HCT116 (cell line): Measurements from ENCODE around the gene ACP3. TPM values are rescaled to one million over a fixed set of nuclear protein-coding genes. Genes with fewer than 3 reads are reported as not detected.
"Not testable (repeated sequence)": the region's sequence is repeated elsewhere in the genome, so short reads cannot be mapped to it uniquely, and the experiment has no call there.

Source experiments
- ATAC-seq: fragments of 200-7000 bp; cut with Tn5 transposase; 2 replicates; pipeline ENCODE4 v1.9.1; 2020; ENCODE audit warnings: mild to moderate bottlenecking, moderate library complexity
- BruUV-seq: library from RNA; stranded (reverse); fragments of 400-500 nt; replicated peaks from 2 replicates; lab custom pipeline; 2021; lab: Mats Ljungman, UMichigan
- CTCF ChIA-PET: fragments of 300-600 bp; sonication (Branson Sonifier 250); formaldehyde crosslinking; loops from one replicate; lab custom pipeline; 2021; ENCODE audit warnings: antibody characterized with exemption; lab: Charles Lee
- POLR2A ChIA-PET: fragments of 300-600, 350-600 bp; sonication (Branson Sonifier 250); formaldehyde crosslinking; loops from one replicate; lab custom pipeline; 2021; ENCODE audit warnings: antibody characterized with exemption; lab: Charles Lee
- RAD21 ChIA-PET, 2 experiments: fragments of 300-600 bp; sonication (Branson Sonifier 250); formaldehyde crosslinking; loops; one replicate each; lab custom pipeline; 2023; ENCODE audit warnings: low total read pairs in 2 of 2; ENCODE audit not compliant: uncharacterized antibody in 2 of 2, unreplicated experiment in 2 of 2, low non-redundant PET in 1 of 2; lab: Charles Lee
- DNase-seq: peaks from one replicate; pipeline ENCODE4 v3.0.0-alpha.2; 2010; ENCODE audit warnings: low read depth, low spot score
- H2AFZ ChIP-seq: fragments of 200-600 bp; shearing (Covaris generic), sonication (generic); 2 replicates; pipeline ENCODE4 v1.6.1; 2017; ENCODE audit warnings: low read depth, mixed run types, mixed read lengths, antibody characterized with exemption, low read length; ENCODE audit not compliant: poor library complexity, severe bottlenecking
- H3K27ac ChIP-seq: 2 replicates; pipeline ENCODE4 v1.5.1; 2012; ENCODE audit warnings: low read depth, low read length
- H3K27me3 ChIP-seq: fragments of 200-600 bp; sonication (generic); 2 replicates; pipeline ENCODE4 v1.6.1; 2016; ENCODE audit warnings: mixed run types, low read length, mixed read lengths; ENCODE audit not compliant: insufficient read depth
- H3K36me3 ChIP-seq, 2 experiments: fragments of 200-500 bp in 1 of 2; fragments of 200-600 bp in 1 of 2; sonication (Bioruptor generic) in 1 of 2; sonication (generic) in 1 of 2; 2 replicates each; pipeline versions ENCODE4 v1.5.1 to v1.6.1; 2014 to 2016; ENCODE audit warnings: low read length in 2 of 2, inconsistent platforms in 1 of 2, mixed read lengths in 1 of 2, mixed run types in 1 of 2; ENCODE audit not compliant: insufficient read depth in 2 of 2, control insufficient read depth in 1 of 2
- H3K4me1 ChIP-seq, 2 experiments: fragments of 200-600 bp in 1 of 2; sonication (generic) in 1 of 2; 2 replicates each; pipeline versions ENCODE4 v1.5.1 to v1.6.1; 2012 to 2017; ENCODE audit warnings: low read length in 2 of 2, inconsistent platforms in 1 of 2, mild to moderate bottlenecking in 1 of 2, mixed read lengths in 1 of 2, mixed run types in 1 of 2, moderate library complexity in 1 of 2; ENCODE audit not compliant: insufficient read depth in 2 of 2, control insufficient read depth in 1 of 2
- H3K4me2 ChIP-seq: fragments of 200-600 bp; sonication (generic); 2 replicates; pipeline ENCODE4 v1.6.1; 2017; ENCODE audit warnings: mixed run types, low read length, mixed read lengths
- H3K4me3 ChIP-seq, 2 experiments: fragments of 200-600 bp in 1 of 2; sonication (generic) in 1 of 2; replicated peaks in 1 of 2; 2 replicates each; pipeline ENCODE4 v1.5.1; 2011 to 2016; ENCODE audit warnings: low read length in 2 of 2, control low read depth in 1 of 2, low read depth in 1 of 2, mild to moderate bottlenecking in 1 of 2, mixed read lengths in 1 of 2, mixed run types in 1 of 2
- H3K79me2 ChIP-seq: fragments of 200-600 bp; sonication (generic); 2 replicates; pipeline ENCODE4 v1.6.1; 2017; ENCODE audit warnings: mild to moderate bottlenecking, mixed run types, low read length, moderate library complexity, mixed read lengths; ENCODE audit not compliant: insufficient read depth
- H3K9ac ChIP-seq: fragments of 200-600 bp; sonication (generic); 2 replicates; pipeline ENCODE4 v1.6.1; 2016; ENCODE audit warnings: low read length, mixed read lengths
- H3K9me2 ChIP-seq: fragments of 200-600 bp; sonication (generic), shearing (Covaris generic); 2 replicates; pipeline ENCODE4 v1.6.1; 2017; ENCODE audit warnings: mixed run types, mild to moderate bottlenecking, moderate library complexity; ENCODE audit not compliant: insufficient read depth
- H3K9me3 ChIP-seq, 2 experiments: fragments of 200-500 bp in 1 of 2; fragments of 200-600 bp in 1 of 2; sonication (Bioruptor generic) in 1 of 2; sonication (generic) in 1 of 2; 2 replicates each; pipeline ENCODE4 v1.6.1; 2014 to 2017; ENCODE audit warnings: low read length in 2 of 2, mixed read lengths in 2 of 2, inconsistent platforms in 1 of 2, low read depth in 1 of 2, mild to moderate bottlenecking in 1 of 2, mixed run types in 1 of 2, moderate library complexity in 1 of 2; ENCODE audit not compliant: control insufficient read depth in 1 of 2, insufficient read depth in 1 of 2
- H4K20me1 ChIP-seq: fragments of 200-600 bp; sonication (generic), shearing (Covaris generic); 2 replicates; pipeline ENCODE4 v1.6.1; 2017; ENCODE audit warnings: mixed run types, mild to moderate bottlenecking, moderate library complexity; ENCODE audit not compliant: insufficient read depth
- ATF3 ChIP-seq: IDR thresholded peaks from 2 replicates; pipeline ENCODE4 v1.6.1; 2012
- CEBPB ChIP-seq: IDR thresholded peaks from 2 replicates; pipeline ENCODE4 v1.6.1; 2012; ENCODE audit warnings: low read depth
- EZH2 ChIP-seq: fragments of 200-600 bp; sonication (generic); IDR thresholded peaks from 2 replicates; pipeline ENCODE4 v1.6.1; 2017; ENCODE audit warnings: antibody characterized with exemption, mixed run types
- EZH2phosphoT487 ChIP-seq: fragments of 200-600 bp; IDR thresholded peaks from 2 replicates; pipeline ENCODE4 v1.6.1; 2018; ENCODE audit warnings: antibody characterized with exemption, borderline replicate concordance
- FOSL1 ChIP-seq: IDR thresholded peaks from 2 replicates; pipeline ENCODE4 v1.6.1; 2012; ENCODE audit warnings: low read depth
- JUND ChIP-seq: IDR thresholded peaks from 2 replicates; pipeline ENCODE4 v1.6.1; 2012
- POLR2AphosphoS5 ChIP-seq: IDR thresholded peaks from 2 replicates; pipeline ENCODE4 v1.6.1; 2011; ENCODE audit warnings: mild to moderate bottlenecking, low read depth, low read length, moderate library complexity
- RAD21 ChIP-seq: IDR thresholded peaks from 2 replicates; pipeline ENCODE4 v1.6.1; 2012; ENCODE audit warnings: low read depth, mild to moderate bottlenecking
- SIN3A ChIP-seq: IDR thresholded peaks from 2 replicates; pipeline ENCODE4 v1.6.1; 2012; ENCODE audit warnings: low read depth
- SRF ChIP-seq: IDR thresholded peaks from 2 replicates; pipeline ENCODE4 v1.6.1; 2012; ENCODE audit warnings: low read depth
- intact Hi-C: fragments of 100-400 bp; cut with micrococcal nuclease; formaldehyde crosslinking; loops from 2 replicates; pipeline ENCODE4 v1.10.0; 2022
- total RNA-seq: library from RNA; stranded (reverse); gene quantifications from one replicate; pipeline ENCODE4 v1.2.1, GENCODE V29; 2021; ENCODE audit not compliant: unreplicated experiment
- TF ChIP-seq, protein P1 (sequence below): IDR thresholded peaks from 2 replicates; pipeline ENCODE4 v1.6.1; 2012; ENCODE audit warnings: low read depth

Gene ACP3
- total RNA-seq, 1 experiment from 2014 or later = 0.79 TPM

- Histone ChIP-seq H3K9me3 (no peaks in the 10 kb centered on the region), H2AFZ (no peak overlapping the region), H3K36me3 (no peaks in the 10 kb centered on the region), H4K20me1 (no peaks in the 10 kb centered on the region), H3K9me2 (no peaks in the 10 kb centered on the region), H3K4me2 (no peak overlapping the region), H3K79me2 (no peaks in the 10 kb centered on the region), H3K27ac (no peak overlapping the region), H3K4me3 (no peak overlapping the region), H3K4me1 (no peaks in the 10 kb centered on the region), H3K27me3 (no peaks in the 10 kb centered on the region), H3K9ac (no peak overlapping the region)
- RAD21 ChIA-PET = no interaction called here
- intact Hi-C loops = no loop called here
- POLR2A ChIA-PET = no interaction called here
- TF ChIP-seq CEBPB (no peak), SRF (no peak), EZH2 (no peak), POLR2AphosphoS5 (no peak), SIN3A (no peak), RAD21 (no peak), JUND (no peak), FOSL1 (no peak), ATF3 (no peak), EZH2phosphoT487 (no peak)
- TF ChIP-seq, protein P1, sequence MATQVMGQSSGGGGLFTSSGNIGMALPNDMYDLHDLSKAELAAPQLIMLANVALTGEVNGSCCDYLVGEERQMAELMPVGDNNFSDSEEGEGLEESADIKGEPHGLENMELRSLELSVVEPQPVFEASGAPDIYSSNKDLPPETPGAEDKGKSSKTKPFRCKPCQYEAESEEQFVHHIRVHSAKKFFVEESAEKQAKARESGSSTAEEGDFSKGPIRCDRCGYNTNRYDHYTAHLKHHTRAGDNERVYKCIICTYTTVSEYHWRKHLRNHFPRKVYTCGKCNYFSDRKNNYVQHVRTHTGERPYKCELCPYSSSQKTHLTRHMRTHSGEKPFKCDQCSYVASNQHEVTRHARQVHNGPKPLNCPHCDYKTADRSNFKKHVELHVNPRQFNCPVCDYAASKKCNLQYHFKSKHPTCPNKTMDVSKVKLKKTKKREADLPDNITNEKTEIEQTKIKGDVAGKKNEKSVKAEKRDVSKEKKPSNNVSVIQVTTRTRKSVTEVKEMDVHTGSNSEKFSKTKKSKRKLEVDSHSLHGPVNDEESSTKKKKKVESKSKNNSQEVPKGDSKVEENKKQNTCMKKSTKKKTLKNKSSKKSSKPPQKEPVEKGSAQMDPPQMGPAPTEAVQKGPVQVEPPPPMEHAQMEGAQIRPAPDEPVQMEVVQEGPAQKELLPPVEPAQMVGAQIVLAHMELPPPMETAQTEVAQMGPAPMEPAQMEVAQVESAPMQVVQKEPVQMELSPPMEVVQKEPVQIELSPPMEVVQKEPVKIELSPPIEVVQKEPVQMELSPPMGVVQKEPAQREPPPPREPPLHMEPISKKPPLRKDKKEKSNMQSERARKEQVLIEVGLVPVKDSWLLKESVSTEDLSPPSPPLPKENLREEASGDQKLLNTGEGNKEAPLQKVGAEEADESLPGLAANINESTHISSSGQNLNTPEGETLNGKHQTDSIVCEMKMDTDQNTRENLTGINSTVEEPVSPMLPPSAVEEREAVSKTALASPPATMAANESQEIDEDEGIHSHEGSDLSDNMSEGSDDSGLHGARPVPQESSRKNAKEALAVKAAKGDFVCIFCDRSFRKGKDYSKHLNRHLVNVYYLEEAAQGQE = no peak
- no peak for ATAC-seq
- CTCF ChIA-PET = no interaction called here
- no peak for DNase-seq
- BruUV-seq = no TSS peak
Observed at GRCh38 chr3:132368962-132369361, 51.8 kb downstream of the ACP3 start.

- POLR2A ChIA-PET, H3K9ac ChIP-seq, H3K4me1 ChIP-seq, H3K79me2 ChIP-seq, H3K4me3 ChIP-seq, H3K27me3 ChIP-seq, H4K20me1 ChIP-seq, H3K36me3 ChIP-seq, H3K4me2 ChIP-seq, H3K9me3 ChIP-seq, RAD21 ChIA-PET, intact Hi-C loops, CTCF ChIA-PET, H3K27ac ChIP-seq, BruUV-seq, DNase-seq, H2AFZ ChIP-seq, H3K9me2 ChIP-seq, ATAC-seq: not testable (repeated sequence)
Observed at GRCh38 chr3:132376945-132377354, 59.7 kb downstream of the ACP3 start.
